ENCODE data around the gene CCL20. TPM values are rescaled to one million over a fixed set of nuclear protein-coding genes. Genes with fewer than 3 reads are reported as not detected.
A peak's percentile ranks its signal among the peaks of the same experiment; 100 is the strongest.

Gene CCL20
- total and polyA plus RNA-seq, 2 of the 13 experiments (the other 11 are each of a cell fraction or from before 2014, with no cell fraction given), result 223 to 903 TPM

- TF ChIP-seq HNF4G (IDR thresholded peaks at IDR 0.05; ENCODE audit: borderline replicate concordance, low read depth, low read length) (0 out of 2 replicates have a peak, but pooled peaks have one; percentile 10), HNF4G (CRISPR knock-in tag; IDR thresholded peaks at IDR 0.05; ENCODE audit: borderline replicate concordance, low read depth) (peak; percentile 40; the same call in 1 of the 2 replicates), SYNCRIP (IDR thresholded peaks at IDR 0.05; ENCODE audit: insufficient read depth, low read depth, low read length) (no peak), ARID5B (CRISPR knock-in tag; IDR thresholded peaks at IDR 0.05) (peak; percentile 47; the same call in 1 of the 2 replicates), ZNF430 (CRISPR knock-in tag; IDR thresholded peaks at IDR 0.05) (no peak), SMAD3 (CRISPR knock-in tag; IDR thresholded peaks at IDR 0.05) (0 out of 2 replicates have a peak, but pooled peaks have one; percentile 18), ZNF296 (CRISPR knock-in tag; conservative IDR thresholded peaks at IDR 0.05) (no peak), TCF7L2 (IDR thresholded peaks at IDR 0.05; ENCODE audit: low read depth, low read length) (no peak), HNF4A (CRISPR knock-in tag; IDR thresholded peaks at IDR 0.05) (peak; percentile 65), SP140L (CRISPR knock-in tag; IDR thresholded peaks at IDR 0.05; ENCODE audit: borderline replicate concordance) (no peak), CEBPB (IDR thresholded peaks at IDR 0.05; ENCODE audit: borderline replicate concordance, low read depth, low read length) (peak; percentile 73; the same call in 1 of the 2 replicates), YEATS2 (CRISPR knock-in tag; IDR thresholded peaks at IDR 0.05; ENCODE audit: borderline replicate concordance) (no peak), CC2D1A (CRISPR knock-in tag; IDR thresholded peaks at IDR 0.05) (no peak), ARID4A (CRISPR knock-in tag; IDR thresholded peaks at IDR 0.05; ENCODE audit: borderline replicate concordance) (no peak), ATF2 (CRISPR knock-in tag; IDR thresholded peaks at IDR 0.05) (no peak), ZNF512B (CRISPR knock-in tag; IDR thresholded peaks at IDR 0.05; ENCODE audit: borderline replicate concordance) (no peak), ZNF260 (CRISPR knock-in tag; IDR thresholded peaks at IDR 0.05; ENCODE audit: borderline replicate concordance, low read depth) (no peak)
Observed at GRCh38 chr2:227793148-227793712, 20.4 kb upstream of the CCL20 start (continued).
